Measurements from ENCODE around the gene CSGALNACT2. TPM values are rescaled to one million over a fixed set of nuclear protein-coding genes. Genes with fewer than 3 reads are reported as not detected.

The CSGALNACT2 gene
- total RNA-seq, 3 donors from 2014 or later: 21.6 to 35.5 (median 27.8) TPM

DNA sequence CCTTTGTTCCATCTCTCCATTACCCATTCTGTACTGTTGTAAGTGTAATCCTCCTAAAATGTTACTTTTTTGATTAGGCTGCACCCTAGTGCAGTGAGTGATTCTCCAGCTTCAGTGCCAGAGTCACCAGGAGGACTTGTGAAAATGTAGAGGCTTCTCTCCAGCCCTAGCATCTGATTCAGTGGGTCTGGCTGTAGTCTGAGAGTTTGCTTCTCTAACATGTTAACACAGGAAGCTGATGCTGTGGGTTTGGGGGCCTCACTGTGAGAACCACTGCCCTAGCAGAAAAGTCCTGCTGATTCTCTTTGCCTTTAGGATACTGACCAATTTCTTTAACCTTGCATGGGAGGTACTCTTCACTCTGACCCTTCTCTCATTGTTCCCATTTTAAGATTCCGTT, 24.4 kb downstream of the CSGALNACT2 start:
- H3K36me3 ChIP-seq: no peaks in the 10 kb centered on the region
- intact Hi-C loops (cut with DNase I; ENCODE audit: low total_unique reads): no loop called here
- no peak for DNase-seq (ENCODE audit: low spot score in 2 of 2)
- H3K27me3 ChIP-seq: no peaks in the 10 kb centered on the region
- no peak overlapping the region for H3K4me3 ChIP-seq
- H3K27ac ChIP-seq: no peak overlapping the region
- TF ChIP-seq, protein P1, sequence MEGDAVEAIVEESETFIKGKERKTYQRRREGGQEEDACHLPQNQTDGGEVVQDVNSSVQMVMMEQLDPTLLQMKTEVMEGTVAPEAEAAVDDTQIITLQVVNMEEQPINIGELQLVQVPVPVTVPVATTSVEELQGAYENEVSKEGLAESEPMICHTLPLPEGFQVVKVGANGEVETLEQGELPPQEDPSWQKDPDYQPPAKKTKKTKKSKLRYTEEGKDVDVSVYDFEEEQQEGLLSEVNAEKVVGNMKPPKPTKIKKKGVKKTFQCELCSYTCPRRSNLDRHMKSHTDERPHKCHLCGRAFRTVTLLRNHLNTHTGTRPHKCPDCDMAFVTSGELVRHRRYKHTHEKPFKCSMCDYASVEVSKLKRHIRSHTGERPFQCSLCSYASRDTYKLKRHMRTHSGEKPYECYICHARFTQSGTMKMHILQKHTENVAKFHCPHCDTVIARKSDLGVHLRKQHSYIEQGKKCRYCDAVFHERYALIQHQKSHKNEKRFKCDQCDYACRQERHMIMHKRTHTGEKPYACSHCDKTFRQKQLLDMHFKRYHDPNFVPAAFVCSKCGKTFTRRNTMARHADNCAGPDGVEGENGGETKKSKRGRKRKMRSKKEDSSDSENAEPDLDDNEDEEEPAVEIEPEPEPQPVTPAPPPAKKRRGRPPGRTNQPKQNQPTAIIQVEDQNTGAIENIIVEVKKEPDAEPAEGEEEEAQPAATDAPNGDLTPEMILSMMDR (IDR thresholded peaks at IDR 0.05): no peak
- TF ChIP-seq POLR2AphosphoS5 (IDR thresholded peaks at IDR 0.05) (no peak), POLR2A (IDR thresholded peaks at IDR 0.05) (no peak)
- no peaks in the 10 kb centered on the region for H3K4me1 ChIP-seq
- H3K9me3 ChIP-seq: no peaks in the 10 kb centered on the region

DNA sequence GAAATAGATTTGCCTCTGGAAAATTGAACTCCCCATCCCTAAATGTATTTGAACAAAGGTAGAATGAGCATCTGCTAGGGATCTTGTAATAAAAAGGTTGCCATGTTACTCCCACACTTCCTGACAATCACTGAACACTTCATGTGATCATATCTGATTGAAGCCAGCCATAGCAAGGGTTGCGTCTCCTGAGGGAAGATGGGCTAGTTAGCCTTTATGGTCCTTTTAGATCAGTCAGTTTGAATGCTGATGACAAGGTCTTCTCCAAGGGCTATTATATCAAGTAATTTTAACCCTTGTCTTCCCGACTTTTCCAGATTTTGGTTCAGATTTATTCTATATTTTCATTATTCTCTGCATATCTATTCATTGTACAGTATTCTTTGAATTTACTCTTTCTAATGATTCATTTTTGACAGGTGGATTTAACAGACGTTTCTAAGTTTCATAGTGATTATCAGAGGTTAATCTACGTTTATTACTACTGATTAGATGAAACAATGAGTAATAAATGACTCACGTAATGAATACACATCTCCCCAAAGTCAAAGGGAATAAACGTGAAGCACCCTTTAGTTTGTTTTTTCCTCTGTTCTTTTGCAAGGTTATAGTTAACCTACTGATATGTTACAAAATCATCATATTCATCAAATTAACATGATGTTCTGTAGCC, 28.1 kb downstream of the CSGALNACT2 start:
- Histone ChIP-seq H3K36me3 (no peaks in the 10 kb centered on the region), H3K4me1 (no peaks in the 10 kb centered on the region), H3K4me3 (no peak overlapping the region), H3K9me3 (no peaks in the 10 kb centered on the region), H3K27ac (no peak overlapping the region), H3K27me3 (no peaks in the 10 kb centered on the region)
- no peak for TF ChIP-seq POLR2AphosphoS5 (IDR thresholded peaks at IDR 0.05)
- TF ChIP-seq, protein P1 (IDR thresholded peaks at IDR 0.05): no peak
- TF ChIP-seq POLR2A (IDR thresholded peaks at IDR 0.05): no peak
- no peak for DNase-seq (ENCODE audit: low spot score in 2 of 2)
- intact Hi-C loops (cut with DNase I; ENCODE audit: low total_unique reads): no loop called here

DNA sequence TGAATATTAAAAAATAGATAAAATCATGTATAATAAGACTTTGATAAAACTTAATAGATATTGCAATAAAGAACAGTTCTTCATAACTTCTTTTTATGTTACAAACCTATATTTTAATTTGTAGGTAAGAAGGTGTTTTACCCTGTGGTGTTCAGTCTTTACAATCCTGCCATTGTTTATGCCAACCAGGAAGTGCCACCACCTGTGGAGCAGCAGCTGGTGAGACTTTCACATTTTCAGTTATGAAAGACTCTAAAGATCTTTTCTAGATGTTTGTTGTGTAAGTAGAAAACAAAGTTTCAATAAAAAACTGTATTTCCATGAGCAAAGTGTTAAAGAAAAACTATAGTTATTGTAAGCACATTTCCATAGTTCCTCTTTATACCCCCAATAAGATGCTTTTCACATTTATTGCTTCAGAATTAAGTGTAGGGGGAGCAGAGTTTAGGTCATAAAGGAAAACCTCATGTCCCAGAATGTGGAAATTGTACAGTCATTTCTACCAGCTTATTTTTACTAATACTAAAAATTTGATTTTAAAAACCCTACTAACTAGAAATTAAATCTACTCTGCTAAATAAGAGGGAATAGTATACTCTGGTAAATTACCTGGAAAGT, 28.7 kb downstream of the CSGALNACT2 start:
- Histone ChIP-seq H3K36me3 (no peaks in the 10 kb centered on the region), H3K4me3 (no peak overlapping the region), H3K27me3 (no peaks in the 10 kb centered on the region), H3K4me1 (no peaks in the 10 kb centered on the region), H3K9me3 (no peaks in the 10 kb centered on the region), H3K27ac (peak overlapping the region in 1 of 2 donors; percentile 15)
- intact Hi-C loops (cut with DNase I; ENCODE audit: low total_unique reads): no loop called here
- no peak for DNase-seq (ENCODE audit: low spot score in 2 of 2)
- TF ChIP-seq POLR2AphosphoS5 (IDR thresholded peaks at IDR 0.05): no peak

DNA sequence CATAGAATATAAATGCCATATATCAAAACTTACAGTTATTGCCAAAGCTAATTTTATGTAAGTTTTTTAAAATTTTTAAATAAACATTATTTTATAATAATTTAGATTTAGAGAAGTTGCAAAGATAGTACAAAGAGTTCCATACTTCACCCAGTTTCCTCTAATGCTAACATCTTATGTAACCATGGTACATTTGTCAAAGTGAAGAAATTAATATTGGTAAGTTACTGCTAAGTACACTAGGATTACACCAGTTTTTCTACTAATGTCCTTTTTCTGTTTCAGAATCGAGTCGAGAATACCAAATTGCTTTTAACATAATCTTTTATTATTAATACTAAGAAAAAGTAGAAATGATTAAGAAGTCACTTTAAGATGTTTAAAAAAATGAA, 29.2 kb downstream of the CSGALNACT2 start:
- no peaks in the 10 kb centered on the region for H3K4me1 ChIP-seq
- no peaks in the 10 kb centered on the region for H3K27me3 ChIP-seq
- no peak overlapping the region for H3K27ac ChIP-seq
- TF ChIP-seq POLR2A (IDR thresholded peaks at IDR 0.05) (no peak), POLR2AphosphoS5 (IDR thresholded peaks at IDR 0.05) (no peak)
- TF ChIP-seq, protein P1 (IDR thresholded peaks at IDR 0.05): no peak
- intact Hi-C loops (cut with DNase I; ENCODE audit: low total_unique reads): no loop called here
- H3K4me3 ChIP-seq: no peak overlapping the region
- no peak for DNase-seq (ENCODE audit: low spot score in 2 of 2)
- no peaks in the 10 kb centered on the region for H3K36me3 ChIP-seq
- no peaks in the 10 kb centered on the region for H3K9me3 ChIP-seq

DNA sequence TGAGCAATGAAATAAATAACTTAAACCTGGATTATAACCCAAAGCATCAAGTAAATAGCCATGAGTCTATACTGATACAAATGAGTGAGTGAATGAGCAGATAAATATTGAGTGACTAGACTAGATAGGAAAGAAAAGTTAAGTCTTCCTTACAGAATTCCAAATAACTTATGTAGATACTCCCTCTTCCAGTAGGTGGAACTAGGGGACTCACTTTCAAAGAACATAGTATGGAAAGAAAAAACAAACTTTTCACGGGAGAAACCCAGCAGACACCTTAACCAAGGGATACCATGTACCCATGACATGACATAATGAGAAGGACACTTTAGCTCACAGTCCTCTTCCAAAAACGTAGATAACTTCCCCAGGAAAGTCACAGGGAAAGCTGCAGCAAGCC, 32.2 kb downstream of the CSGALNACT2 start:
- intact Hi-C loops (cut with DNase I; ENCODE audit: low total_unique reads): no loop called here
- H3K27ac ChIP-seq: no peak overlapping the region

More for the DNA sequence above, 32.2 kb downstream of the CSGALNACT2 start:
- Histone ChIP-seq H3K4me3 (no peak overlapping the region), H3K27me3 (no peaks in the 10 kb centered on the region), H3K4me1 (no peaks in the 10 kb centered on the region), H3K36me3 (no peaks in the 10 kb centered on the region), H3K9me3 (no peaks in the 10 kb centered on the region)
- TF ChIP-seq, protein P1 (IDR thresholded peaks at IDR 0.05): no peak
- TF ChIP-seq POLR2AphosphoS5 (IDR thresholded peaks at IDR 0.05) (no peak), POLR2A (IDR thresholded peaks at IDR 0.05) (no peak)
- DNase-seq (ENCODE audit: low spot score in 2 of 2): no peak
